ENCODE data around the gene PPM1L.

DNA sequence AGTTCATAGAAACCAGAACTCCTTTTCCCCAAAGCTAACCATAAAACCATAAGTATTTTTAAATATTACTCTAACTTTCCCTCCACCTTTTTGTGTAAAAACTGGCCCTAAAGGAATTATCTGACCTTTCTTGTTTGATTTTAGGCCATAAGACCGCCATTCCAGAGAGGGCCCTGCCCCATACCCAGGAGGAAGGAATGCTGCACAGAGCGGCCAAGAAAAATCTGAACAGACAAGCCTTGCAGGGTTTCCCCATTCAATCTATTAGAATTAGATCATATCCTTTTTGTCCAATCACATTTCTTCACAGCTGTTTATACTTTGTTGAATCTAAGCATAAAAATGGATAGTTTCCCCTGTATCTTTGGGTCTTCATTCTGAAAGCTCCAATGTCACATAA is 252.1 kb downstream of the PPM1L start:
- TF ChIP-seq, protein P1, sequence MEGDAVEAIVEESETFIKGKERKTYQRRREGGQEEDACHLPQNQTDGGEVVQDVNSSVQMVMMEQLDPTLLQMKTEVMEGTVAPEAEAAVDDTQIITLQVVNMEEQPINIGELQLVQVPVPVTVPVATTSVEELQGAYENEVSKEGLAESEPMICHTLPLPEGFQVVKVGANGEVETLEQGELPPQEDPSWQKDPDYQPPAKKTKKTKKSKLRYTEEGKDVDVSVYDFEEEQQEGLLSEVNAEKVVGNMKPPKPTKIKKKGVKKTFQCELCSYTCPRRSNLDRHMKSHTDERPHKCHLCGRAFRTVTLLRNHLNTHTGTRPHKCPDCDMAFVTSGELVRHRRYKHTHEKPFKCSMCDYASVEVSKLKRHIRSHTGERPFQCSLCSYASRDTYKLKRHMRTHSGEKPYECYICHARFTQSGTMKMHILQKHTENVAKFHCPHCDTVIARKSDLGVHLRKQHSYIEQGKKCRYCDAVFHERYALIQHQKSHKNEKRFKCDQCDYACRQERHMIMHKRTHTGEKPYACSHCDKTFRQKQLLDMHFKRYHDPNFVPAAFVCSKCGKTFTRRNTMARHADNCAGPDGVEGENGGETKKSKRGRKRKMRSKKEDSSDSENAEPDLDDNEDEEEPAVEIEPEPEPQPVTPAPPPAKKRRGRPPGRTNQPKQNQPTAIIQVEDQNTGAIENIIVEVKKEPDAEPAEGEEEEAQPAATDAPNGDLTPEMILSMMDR (IDR thresholded peaks at IDR 0.05), result no peak
- TF ChIP-seq POLR2A (IDR thresholded peaks at IDR 0.05) (no peak), EP300 (IDR thresholded peaks at IDR 0.05) (no peak)

All from suprapubic skin (tissue), 3 donors.